Type B pancreatic cell (in vitro differentiated cells): Measurements from ENCODE around the gene FMO1. TPM values are rescaled to one million over a fixed set of nuclear protein-coding genes. Genes with fewer than 3 reads are reported as not detected.

Source experiments
- DNase-seq: peaks from one replicate; pipeline ENCODE4 v3.0.0; 2021; ENCODE audit warnings: mixed read lengths; ENCODE audit not compliant: unreplicated experiment; ENCODE audit errors: extremely low spot score
- H3K27ac Mint-ChIP-seq: 2 replicates; pipeline ENCODE4 v1.8.0; 2021; ENCODE audit warnings: mild to moderate bottlenecking, mixed read lengths
- H3K27me3 Mint-ChIP-seq: 2 replicates; pipeline ENCODE4 v1.8.0; 2021; ENCODE audit warnings: mixed read lengths
- H3K36me3 Mint-ChIP-seq: 2 replicates; pipeline ENCODE4 v1.8.0; 2021; ENCODE audit warnings: mixed read lengths
- H3K4me1 Mint-ChIP-seq: one replicate; pipeline ENCODE4 v1.8.0; 2021; ENCODE audit warnings: mixed read lengths; ENCODE audit not compliant: unreplicated experiment
- H3K4me3 Mint-ChIP-seq: 2 replicates; pipeline ENCODE4 v1.8.0; 2021; ENCODE audit warnings: mild to moderate bottlenecking, mixed read lengths
- H3K9me3 Mint-ChIP-seq: 2 replicates; pipeline ENCODE4 v1.8.0; 2021; ENCODE audit warnings: mixed read lengths
- CTCF ChIP-seq: fragments of 200-600 bp; sonication (generic); conservative IDR thresholded peaks from 2 replicates; pipeline ENCODE4 v1.5.0; 2021; ENCODE audit warnings: antibody characterized with exemption, mild to moderate bottlenecking
- total RNA-seq: library from RNA; stranded (reverse); gene quantifications from 2 replicates; pipeline ENCODE4 v1.2.1, GENCODE V29; 2021; ENCODE audit warnings: low replicate concordance

Gene FMO1
- total RNA-seq, 1 donor from 2014 or later = 1.8 TPM

DNA sequence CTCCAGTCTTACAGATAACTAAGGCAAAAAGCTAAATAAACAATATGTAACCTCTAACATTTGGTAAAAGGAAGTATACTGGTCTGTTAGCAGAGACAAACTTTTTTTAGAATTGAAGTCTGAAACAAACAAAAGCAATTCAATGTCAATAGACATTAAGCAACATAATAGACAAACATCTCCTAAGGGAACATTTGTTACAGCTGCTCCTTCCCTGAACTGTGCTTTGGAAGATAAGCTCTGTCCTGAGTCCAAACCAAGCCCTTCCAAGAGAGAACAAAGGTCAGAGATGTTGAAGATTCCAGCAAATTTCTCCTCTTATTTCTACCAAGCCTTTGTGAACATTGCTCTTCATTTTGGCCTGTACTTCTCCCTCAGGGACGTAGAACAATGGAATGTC is 37.9 kb upstream of the FMO1 start:
- no peaks in the 10 kb centered on the region for H3K27me3 Mint-ChIP-seq
- no peak overlapping the region for H3K4me3 Mint-ChIP-seq
- H3K27ac Mint-ChIP-seq = no peak overlapping the region
- DNase-seq = no peak
- no peak for TF ChIP-seq CTCF
- peaks cover 9% of the 10 kb centered on the region for H3K4me1 Mint-ChIP-seq
- H3K9me3 Mint-ChIP-seq = no peaks in the 10 kb centered on the region
- no peaks in the 10 kb centered on the region for H3K36me3 Mint-ChIP-seq

DNA sequence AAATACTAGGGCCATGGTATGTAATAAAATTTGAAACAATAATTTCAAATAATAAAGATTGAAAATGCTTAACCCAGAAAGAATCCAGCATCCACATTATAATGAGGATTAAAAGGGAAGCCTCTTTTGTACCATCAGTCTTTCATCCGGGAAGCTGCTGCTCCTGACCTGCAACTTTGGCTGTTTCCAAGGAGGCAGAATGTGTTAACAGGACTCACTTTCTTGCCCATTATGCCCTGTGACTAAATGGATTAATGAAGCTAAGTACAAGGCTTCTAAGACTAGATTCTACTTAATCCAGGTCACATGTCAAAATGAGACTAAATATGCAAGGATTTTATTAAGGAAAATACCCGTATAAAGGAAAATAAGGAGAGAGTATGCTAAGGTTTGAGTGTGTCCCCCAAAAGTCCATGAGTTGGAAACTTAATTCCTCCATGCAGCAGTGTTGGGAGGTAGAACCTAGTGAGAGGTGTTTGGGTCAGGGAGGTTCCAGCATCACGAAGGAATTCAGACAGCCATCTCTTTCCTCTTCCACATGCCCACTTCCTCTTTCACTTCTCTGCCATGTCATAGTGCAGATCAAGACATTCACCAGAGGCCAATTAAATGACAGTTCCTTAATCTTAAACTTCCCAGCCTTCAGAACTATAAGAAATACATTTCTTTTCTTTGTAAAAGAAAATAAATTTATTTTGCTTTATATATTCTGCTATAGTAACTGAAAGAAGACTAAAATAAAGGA is 35.5 kb upstream of the FMO1 start:
- H3K4me3 Mint-ChIP-seq = no peak overlapping the region
- H3K27me3 Mint-ChIP-seq = no peaks in the 10 kb centered on the region
- no peaks in the 10 kb centered on the region for H3K9me3 Mint-ChIP-seq
- H3K27ac Mint-ChIP-seq = no peak overlapping the region
- DNase-seq = no peak
- H3K36me3 Mint-ChIP-seq = no peaks in the 10 kb centered on the region
- peaks cover 9% of the 10 kb centered on the region for H3K4me1 Mint-ChIP-seq
- no peak for TF ChIP-seq CTCF

GRCh38 chr1:171213559-171214454 is 34.5 kb upstream of the FMO1 start:
- Mint-ChIP-seq H3K27ac (no peak overlapping the region), H3K4me1 (peaks cover 9% of the 10 kb centered on the region), H3K36me3 (no peaks in the 10 kb centered on the region), H3K4me3 (no peak overlapping the region), H3K27me3 (no peaks in the 10 kb centered on the region), H3K9me3 (no peaks in the 10 kb centered on the region)
- DNase-seq = no peak
- no peak for TF ChIP-seq CTCF

- Mint-ChIP-seq H3K36me3 (no peaks in the 10 kb centered on the region), H3K4me3 (no peak overlapping the region), H3K4me1 (peaks cover 33% of the 10 kb centered on the region), H3K27me3 (no peaks in the 10 kb centered on the region), H3K9me3 (no peaks in the 10 kb centered on the region), H3K27ac (no peak overlapping the region)
- DNase-seq = no peak
- TF ChIP-seq CTCF = no peak
These were observed 30.4 kb upstream of the FMO1 start for GRCh38 chr1:171217658-171218443.

DNA sequence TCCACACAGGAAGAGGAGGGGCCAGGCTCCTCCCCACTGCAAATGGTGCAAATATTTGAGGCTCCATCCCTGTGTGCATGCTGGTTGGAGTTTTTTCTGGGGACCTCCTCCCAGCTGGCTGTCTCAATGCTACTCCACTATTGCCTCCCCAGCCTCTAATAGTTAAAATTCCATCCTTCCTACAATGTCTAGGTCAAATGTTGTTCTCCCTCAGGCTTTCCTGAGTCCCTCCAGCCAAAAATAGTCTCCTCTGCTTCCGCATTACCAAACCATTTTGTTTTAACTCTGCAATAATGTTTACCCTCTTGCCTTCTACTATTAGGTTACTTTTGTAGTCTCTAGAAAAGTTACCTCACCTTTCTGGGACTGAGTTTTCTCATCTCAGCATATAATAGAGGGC is 29.6 kb upstream of the FMO1 start:
- Mint-ChIP-seq H3K4me3 (no peak overlapping the region), H3K27me3 (no peaks in the 10 kb centered on the region), H3K4me1 (peaks cover 40% of the 10 kb centered on the region), H3K36me3 (no peaks in the 10 kb centered on the region), H3K27ac (no peak overlapping the region), H3K9me3 (no peaks in the 10 kb centered on the region)
- no peak for DNase-seq
- TF ChIP-seq CTCF = no peak
